Right lobe of liver (tissue), 6 donors: ENCODE results near the gene SCN4B. TPM values are rescaled to one million over a fixed set of nuclear protein-coding genes. Genes with fewer than 3 reads are reported as not detected.

Experiments
- ATAC-seq, 4 donors: fragments of 200-7000 bp; cut with Tn5 transposase; one replicate each; pipeline ENCODE4 v1.9.1; 2020; ENCODE audit warnings: mild to moderate bottlenecking in 4 of 4, moderate library complexity in 4 of 4
- DNase-seq, 3 donors: peaks; one replicate each; pipeline ENCODE4 v3.0.0-alpha.2; 2020
- H3K27ac ChIP-seq, 3 donors: fragments of 200-600 bp; one replicate each; pipeline ENCODE4 v1.8.0; 2022
- H3K27me3 ChIP-seq, 2 donors: fragments of 200-600 bp; one replicate each; pipeline ENCODE4 v1.8.0; 2022
- H3K36me3 ChIP-seq, 4 donors: fragments of 200-600 bp; sonication (generic) in 1 of 4; one replicate each; pipeline versions ENCODE4 v1.5.1 to v1.8.0; 2017 to 2022; ENCODE audit warnings: control low read depth in 1 of 4
- H3K4me1 ChIP-seq, 4 donors: fragments of 200-600 bp; sonication (generic) in 1 of 4; one replicate each; pipeline versions ENCODE4 v1.5.1 to v1.8.0; 2017 to 2022; ENCODE audit warnings: control low read depth in 1 of 4
- H3K4me3 ChIP-seq, 3 donors: fragments of 200-600 bp; one replicate each; pipeline ENCODE4 v1.8.0; 2022
- H3K9me3 ChIP-seq, 4 donors: fragments of 200-600 bp; sonication (generic) in 1 of 4; one replicate each; pipeline versions ENCODE4 v1.5.1 to v1.8.0; 2017 to 2022; ENCODE audit warnings: control low read depth in 1 of 4
- CTCF ChIP-seq, 4 donors: fragments of 200-600 bp in 3 of 4; fragments of 450-650 bp in 1 of 4; IDR thresholded peaks; one replicate each; pipeline versions ENCODE4 v1.5.1 to v1.8.0; 2016 to 2022; ENCODE audit warnings: antibody characterized with exemption in 4 of 4, mild to moderate bottlenecking in 2 of 4
- POLR2A ChIP-seq: fragments of 450-650 bp; IDR thresholded peaks from one replicate; pipeline ENCODE4 v1.6.1; 2017; ENCODE audit warnings: antibody characterized with exemption, mild to moderate bottlenecking
- WGBS: methylation state at CpG from one replicate; pipeline ENCODE4 v1.1.6; 2018; ENCODE audit warnings: low coverage, low lambda C conversion rate; ENCODE audit not compliant: insufficient coverage; ENCODE audit errors: missing lambda C conversion rate; 5-methylcytosine and 5-hydroxymethylcytosine counted together
- intact Hi-C, 2 donors: fragments of 100-400 bp; cut with DNase I; formaldehyde crosslinking; loops; one replicate each; pipeline versions ENCODE4 v1.11.2 to v1.14.1; 2022
- total RNA-seq, 6 experiments: library from RNA; depleted of rRNA in 2 of 6; stranded (reverse); fragments of >200 nt in 2 of 6; fragmentation: NEBNext Ultra II Directional in 3 of 6; extraction: Animal tissue kit (Norgen Biotek cat#: 25700) in 3 of 6; gene quantifications; one replicate each; pipeline versions ENCODE4 v1.1.0 to v1.2.4, GENCODE V29; 2016 to 2023
- donor health status: DM: no; HTN: yes; CAD: no.
- donor health status: DM: no; HTN: no; CAD: no.
- donor health status: DM: no; HTN: no; CAD: no.
- donor health status: DM: no; HTN: yes; CAD: no.
- donor health status: DM: no; HTN: yes; CAD: no.

Gene SCN4B
- total RNA-seq, 6 experiments from 2014 or later = 0.11 to 0.30 (median 0.23) TPM

DNA sequence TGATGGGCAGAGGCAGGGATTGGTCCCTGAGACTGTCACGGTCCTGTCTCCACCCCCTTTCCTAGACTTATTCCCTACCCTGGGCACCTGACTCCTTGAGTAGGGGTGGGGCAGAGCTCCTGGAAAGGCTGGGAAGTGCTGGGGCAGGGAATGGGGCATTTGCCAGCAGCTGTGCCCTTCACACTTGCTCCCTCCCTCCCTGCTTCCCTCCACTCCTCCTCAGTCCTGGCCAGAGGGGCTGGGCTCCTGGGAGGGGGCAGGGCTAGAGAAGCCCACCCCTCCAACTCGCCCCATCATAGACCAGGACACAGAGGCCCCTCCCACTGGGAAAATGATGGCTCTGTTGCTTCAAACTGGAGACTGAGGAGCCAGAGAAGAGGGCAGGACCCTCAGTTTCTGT lies 12.3 kb upstream of the SCN4B start:
- Histone ChIP-seq H3K9me3 (no peaks in the 10 kb centered on the region), H3K4me1 (no peaks in the 10 kb centered on the region), H3K27me3 (no peaks in the 10 kb centered on the region), H3K27ac (no peak overlapping the region), H3K4me3 (no peak overlapping the region), H3K36me3 (no peaks in the 10 kb centered on the region)
- TF ChIP-seq CTCF (IDR thresholded peaks at IDR 0.05) (no peak), POLR2A (no peak)
- intact Hi-C loops = no loop called here
- ATAC-seq = no peak
- DNase-seq = peak in 1 of 3 donors; percentile 26
- WGBS = 20% methylated on average over 1 of the region's 2 CpGs

DNA sequence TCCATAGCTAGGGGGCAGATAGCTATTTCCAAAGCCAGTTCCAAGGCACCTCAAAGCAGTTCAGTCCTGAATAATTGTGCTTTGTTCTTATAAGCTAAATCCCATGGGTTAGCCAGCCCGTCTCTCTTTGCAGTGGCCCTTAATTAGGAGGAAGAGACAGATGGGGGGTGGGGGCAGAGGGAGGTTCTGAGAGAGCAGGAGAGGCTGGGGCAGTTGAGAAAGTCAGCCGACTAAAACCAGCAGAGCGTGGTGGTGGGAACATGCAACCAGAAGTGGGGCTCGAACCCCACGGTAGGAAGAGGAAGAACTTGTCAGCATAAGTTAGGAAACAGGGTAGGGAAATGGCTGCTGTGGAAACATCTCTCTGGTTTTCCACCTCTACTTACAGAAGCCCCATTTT lies 10.9 kb upstream of the SCN4B start:
- 47% methylated on average over 5 of the region's 5 CpGs for WGBS

GRCh38 chr11:118162846-118163245 lies 10.2 kb upstream of the SCN4B start:
- Histone ChIP-seq H3K27ac (no peak overlapping the region), H3K9me3 (no peaks in the 10 kb centered on the region), H3K4me1 (no peaks in the 10 kb centered on the region), H3K4me3 (no peak overlapping the region), H3K36me3 (no peaks in the 10 kb centered on the region), H3K27me3 (no peaks in the 10 kb centered on the region)
- DNase-seq = no peak
- intact Hi-C loops = no loop called here
- no peak for ATAC-seq
- no peak for TF ChIP-seq CTCF (IDR thresholded peaks at IDR 0.05)
- no peak for TF ChIP-seq POLR2A
- WGBS = 57% methylated on average over 3 of the region's 3 CpGs

More for the DNA sequence above, 10.9 kb upstream of the SCN4B start:
- Histone ChIP-seq H3K4me3 (no peak overlapping the region), H3K27ac (no peak overlapping the region), H3K36me3 (no peaks in the 10 kb centered on the region), H3K27me3 (no peaks in the 10 kb centered on the region), H3K9me3 (no peaks in the 10 kb centered on the region), H3K4me1 (no peaks in the 10 kb centered on the region)
- ATAC-seq (no peak), DNase-seq (no peak)
- TF ChIP-seq CTCF (IDR thresholded peaks at IDR 0.05) (no peak), POLR2A (no peak)
- intact Hi-C loops = no loop called here

GRCh38 chr11:118161786-118162185 lies 9.2 kb upstream of the SCN4B start:
- TF ChIP-seq POLR2A = no peak
- no peak for TF ChIP-seq CTCF (IDR thresholded peaks at IDR 0.05)
- Histone ChIP-seq H3K4me3 (no peak overlapping the region), H3K27ac (no peak overlapping the region), H3K27me3 (no peaks in the 10 kb centered on the region), H3K4me1 (no peaks in the 10 kb centered on the region), H3K9me3 (no peaks in the 10 kb centered on the region), H3K36me3 (no peaks in the 10 kb centered on the region)
- intact Hi-C loops = no loop called here
- 56% methylated on average over 6 of the region's 6 CpGs for WGBS
- DNase-seq = no peak
- no peak for ATAC-seq
